ENCODE results near the gene WWP2.

DNA sequence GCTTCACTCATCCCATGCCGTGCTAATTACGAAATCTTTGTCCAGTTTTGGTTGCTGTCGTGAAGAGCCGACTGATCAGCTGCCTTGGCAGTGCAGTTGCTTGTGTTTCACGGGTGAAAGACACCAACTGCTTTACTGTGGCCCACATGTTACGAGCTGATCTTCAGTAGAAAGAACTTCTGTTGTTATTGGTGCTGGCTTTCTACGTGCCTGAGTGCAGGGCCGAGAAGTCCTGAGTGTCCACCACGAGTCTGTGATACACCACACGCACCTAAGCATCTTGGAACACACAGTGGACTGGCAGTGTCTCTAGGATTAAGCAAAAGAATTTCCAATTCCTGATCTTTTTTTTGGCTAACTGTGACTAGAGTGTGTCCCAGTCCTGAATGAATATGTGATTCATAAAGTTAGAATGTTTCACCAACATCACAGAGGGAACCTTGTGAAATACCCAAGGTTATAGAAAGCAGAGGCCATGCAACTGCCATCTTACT, 118.6 kb downstream of the WWP2 start:
- TF ChIP-seq CTCF (IDR thresholded peaks at IDR 0.05): no peak
- TF ChIP-seq POLR2AphosphoS5 (IDR thresholded peaks at IDR 0.05): no peak
- TF ChIP-seq POLR2A (IDR thresholded peaks at IDR 0.05): no peak
- TF ChIP-seq EP300 (IDR thresholded peaks at IDR 0.05): no peak

All from upper lobe of left lung (tissue), 4 donors.